Activated naive CD8-positive, alpha-beta T cell treated with anti-CD3 and anti-CD28 coated beads for 36 hours (primary cell): ENCODE data around the gene DIP2A. TPM values are rescaled to one million over a fixed set of nuclear protein-coding genes. Genes with fewer than 3 reads are reported as not detected.

Experiments used
- DNase-seq: peaks from one replicate; pipeline ENCODE4 v3.0.0; 2021
- H3K27ac Mint-ChIP-seq: one replicate; pipeline ENCODE4 v1.8.0; 2022; ENCODE audit warnings: mild to moderate bottlenecking, moderate library complexity, mixed read lengths
- H3K27me3 Mint-ChIP-seq: one replicate; pipeline ENCODE4 v1.8.0; 2022; ENCODE audit warnings: mild to moderate bottlenecking, mixed read lengths
- H3K36me3 Mint-ChIP-seq: one replicate; pipeline ENCODE4 v1.8.0; 2021; ENCODE audit warnings: mild to moderate bottlenecking, mixed read lengths
- H3K4me1 Mint-ChIP-seq: one replicate; pipeline ENCODE4 v1.8.0; 2021; ENCODE audit warnings: mixed read lengths
- H3K4me3 Mint-ChIP-seq: one replicate; pipeline ENCODE4 v1.8.0; 2022; ENCODE audit warnings: mild to moderate bottlenecking, moderate library complexity, mixed read lengths
- H3K9me3 Mint-ChIP-seq: one replicate; pipeline ENCODE4 v1.8.0; 2022; ENCODE audit warnings: mixed read lengths
- total RNA-seq, 2 experiments: library from RNA; stranded (reverse); gene quantifications; one replicate each; pipeline ENCODE4 v1.2.3, GENCODE V29; 2021

Gene DIP2A
- total RNA-seq, 2 experiments from 2014 or later: 19.0 to 21.2 TPM

GRCh38 chr21:46421756-46422555 is 36.7 kb upstream of the DIP2A start:
- H3K36me3 Mint-ChIP-seq: peaks cover 20% of the 10 kb centered on the region
- DNase-seq: no peak
- H3K27ac Mint-ChIP-seq: no peak overlapping the region

GRCh38 chr21:46422636-46423241 is 36.0 kb upstream of the DIP2A start:
- Mint-ChIP-seq H3K36me3 (peaks cover 20% of the 10 kb centered on the region), H3K9me3 (no peaks in the 10 kb centered on the region), H3K27me3 (no peaks in the 10 kb centered on the region), H3K4me3 (no peak overlapping the region), H3K4me1 (peaks cover 22% of the 10 kb centered on the region), H3K27ac (no peak overlapping the region)
- no peak for DNase-seq

More at GRCh38 chr21:46421756-46422555, 36.7 kb upstream of the DIP2A start:
- Mint-ChIP-seq H3K4me3 (no peak overlapping the region), H3K4me1 (peaks cover 22% of the 10 kb centered on the region), H3K27me3 (no peaks in the 10 kb centered on the region), H3K9me3 (no peaks in the 10 kb centered on the region)

- DNase-seq: no peak
- Mint-ChIP-seq H3K4me1 (peaks cover 22% of the 10 kb centered on the region), H3K9me3 (no peaks in the 10 kb centered on the region), H3K27me3 (no peaks in the 10 kb centered on the region), H3K27ac (peak overlapping the region; percentile 98), H3K4me3 (peak overlapping the region; percentile 45), H3K36me3 (peaks cover 20% of the 10 kb centered on the region)
Measured at GRCh38 chr21:46423546-46424038, 35.1 kb upstream of the DIP2A start.

- peak overlapping the region; percentile 98 for H3K27ac Mint-ChIP-seq
- DNase-seq: no peak
- peaks cover 16% of the 10 kb centered on the region for H3K36me3 Mint-ChIP-seq
- no peaks in the 10 kb centered on the region for H3K27me3 Mint-ChIP-seq
- no peaks in the 10 kb centered on the region for H3K9me3 Mint-ChIP-seq
- H3K4me1 Mint-ChIP-seq: peaks cover 22% of the 10 kb centered on the region
- peak overlapping the region; percentile 45 for H3K4me3 Mint-ChIP-seq
Measured at GRCh38 chr21:46424039-46424591, 34.6 kb upstream of the DIP2A start.

- H3K36me3 Mint-ChIP-seq: peaks cover 14% of the 10 kb centered on the region
- no peaks in the 10 kb centered on the region for H3K27me3 Mint-ChIP-seq
- H3K4me1 Mint-ChIP-seq: peaks cover 22% of the 10 kb centered on the region
- peak overlapping the region; percentile 98 for H3K27ac Mint-ChIP-seq
- H3K4me3 Mint-ChIP-seq: peak overlapping the region; percentile 77
- DNase-seq: no peak
- no peaks in the 10 kb centered on the region for H3K9me3 Mint-ChIP-seq
Measured at GRCh38 chr21:46424621-46425020, 34.1 kb upstream of the DIP2A start.

- Mint-ChIP-seq H3K27me3 (no peaks in the 10 kb centered on the region), H3K36me3 (peaks cover 15% of the 10 kb centered on the region), H3K9me3 (no peaks in the 10 kb centered on the region), H3K4me3 (peak overlapping the region; percentile 77), H3K4me1 (peaks cover 22% of the 10 kb centered on the region), H3K27ac (peak overlapping the region; percentile 98)
- DNase-seq: no peak
Measured at GRCh38 chr21:46425041-46425440, 33.6 kb upstream of the DIP2A start.

- Mint-ChIP-seq H3K9me3 (no peaks in the 10 kb centered on the region), H3K4me1 (peaks cover 22% of the 10 kb centered on the region), H3K27me3 (no peaks in the 10 kb centered on the region), H3K4me3 (peak overlapping the region; percentile 77), H3K36me3 (peaks cover 15% of the 10 kb centered on the region), H3K27ac (peak overlapping the region; percentile 98)
- peak; percentile 81 for DNase-seq
Measured at GRCh38 chr21:46425571-46425970, 33.1 kb upstream of the DIP2A start.

- Mint-ChIP-seq H3K9me3 (no peaks in the 10 kb centered on the region), H3K4me1 (peaks cover 26% of the 10 kb centered on the region), H3K36me3 (peaks cover 16% of the 10 kb centered on the region), H3K27ac (peak overlapping the region; percentile 42), H3K27me3 (no peaks in the 10 kb centered on the region), H3K4me3 (no peak overlapping the region)
- no peak for DNase-seq
Measured at GRCh38 chr21:46426313-46427046, 32.2 kb upstream of the DIP2A start.

- peaks cover 24% of the 10 kb centered on the region for H3K4me1 Mint-ChIP-seq
- peak overlapping the region; percentile 18 for H3K4me3 Mint-ChIP-seq
- H3K27me3 Mint-ChIP-seq: no peaks in the 10 kb centered on the region
- H3K36me3 Mint-ChIP-seq: peaks cover 22% of the 10 kb centered on the region
- H3K27ac Mint-ChIP-seq: no peak overlapping the region
- no peaks in the 10 kb centered on the region for H3K9me3 Mint-ChIP-seq
- DNase-seq: no peak
Measured at GRCh38 chr21:46427516-46427915, 31.2 kb upstream of the DIP2A start.

- Mint-ChIP-seq H3K36me3 (peaks cover 21% of the 10 kb centered on the region), H3K4me3 (no peak overlapping the region), H3K27me3 (no peaks in the 10 kb centered on the region), H3K4me1 (peaks cover 22% of the 10 kb centered on the region), H3K27ac (no peak overlapping the region), H3K9me3 (no peaks in the 10 kb centered on the region)
- DNase-seq: no peak
Measured at GRCh38 chr21:46428286-46428685, 30.4 kb upstream of the DIP2A start.

GRCh38 chr21:46428987-46429710 is 29.5 kb upstream of the DIP2A start:
- Mint-ChIP-seq H3K27ac (no peak overlapping the region), H3K36me3 (peaks cover 19% of the 10 kb centered on the region), H3K4me3 (no peak overlapping the region), H3K4me1 (peaks cover 17% of the 10 kb centered on the region), H3K27me3 (no peaks in the 10 kb centered on the region), H3K9me3 (no peaks in the 10 kb centered on the region)
- DNase-seq: no peak

GRCh38 chr21:46429754-46430681 is 28.7 kb upstream of the DIP2A start:
- no peak overlapping the region for H3K27ac Mint-ChIP-seq
- H3K36me3 Mint-ChIP-seq: peaks cover 20% of the 10 kb centered on the region
- no peak overlapping the region for H3K4me3 Mint-ChIP-seq
- DNase-seq: no peak
- H3K9me3 Mint-ChIP-seq: no peaks in the 10 kb centered on the region
- no peaks in the 10 kb centered on the region for H3K27me3 Mint-ChIP-seq
- H3K4me1 Mint-ChIP-seq: peaks cover 14% of the 10 kb centered on the region

- H3K36me3 Mint-ChIP-seq: peaks cover 20% of the 10 kb centered on the region
Measured at GRCh38 chr21:46431448-46431847, 27.2 kb upstream of the DIP2A start.

More at GRCh38 chr21:46431448-46431847, 27.2 kb upstream of the DIP2A start:
- H3K4me3 Mint-ChIP-seq: no peak overlapping the region
- no peaks in the 10 kb centered on the region for H3K27me3 Mint-ChIP-seq
- no peaks in the 10 kb centered on the region for H3K9me3 Mint-ChIP-seq
- DNase-seq: no peak
- peaks cover 7% of the 10 kb centered on the region for H3K4me1 Mint-ChIP-seq
- H3K27ac Mint-ChIP-seq: peak overlapping the region; percentile 18
